Liver (tissue), 9 donors: ENCODE results near the gene PTPN20. TPM values are rescaled to one million over a fixed set of nuclear protein-coding genes. Genes with fewer than 3 reads are reported as not detected.

Source experiments
- DNase-seq: peaks from one replicate; pipeline ENCODE4 v3.0.0-alpha.2; 2017; ENCODE audit warnings: low spot score
- H3K27ac ChIP-seq, 2 donors: one replicate each; pipeline ENCODE4 v1.7.0; 2013; ENCODE audit warnings: inconsistent platforms in 2 of 2, low read length in 2 of 2, control low read depth in 1 of 2, low read depth in 1 of 2, mild to moderate bottlenecking in 1 of 2
- H3K27me3 ChIP-seq, 4 donors: one replicate each; pipeline versions ENCODE4 v1.6.1 to v1.7.0; 2013; ENCODE audit warnings: low read length in 3 of 4, inconsistent platforms in 1 of 4, mild to moderate bottlenecking in 1 of 4, moderate library complexity in 1 of 4; ENCODE audit not compliant: control insufficient read depth in 4 of 4, insufficient read depth in 4 of 4
- H3K36me3 ChIP-seq, 4 donors: one replicate each; pipeline versions ENCODE4 v1.6.1 to v1.7.0; 2013; ENCODE audit warnings: low read length in 3 of 4, mild to moderate bottlenecking in 3 of 4, low read depth in 1 of 4, moderate library complexity in 1 of 4; ENCODE audit not compliant: control insufficient read depth in 4 of 4, insufficient read depth in 3 of 4
- H3K4me1 ChIP-seq, 4 donors: one replicate each; pipeline versions ENCODE4 v1.6.1 to v1.7.0; 2013; ENCODE audit warnings: low read length in 3 of 4, mild to moderate bottlenecking in 3 of 4, moderate library complexity in 1 of 4; ENCODE audit not compliant: control insufficient read depth in 4 of 4, insufficient read depth in 4 of 4
- H3K4me3 ChIP-seq, 3 donors: one replicate each; pipeline versions ENCODE4 v1.6.1 to v1.7.0; 2013; ENCODE audit warnings: low read length in 3 of 3, control low read depth in 1 of 3, low read depth in 1 of 3, mild to moderate bottlenecking in 1 of 3
- H3K9ac ChIP-seq, 2 donors: one replicate each; pipeline ENCODE4 v1.7.0; 2013; ENCODE audit warnings: low read length in 2 of 2, mild to moderate bottlenecking in 2 of 2, moderate library complexity in 2 of 2, control low read depth in 1 of 2, low read depth in 1 of 2
- H3K9me3 ChIP-seq, 4 donors: one replicate each; pipeline versions ENCODE4 v1.6.1 to v1.7.0; 2013; ENCODE audit warnings: low read length in 3 of 4; ENCODE audit not compliant: control insufficient read depth in 4 of 4
- ATF3 ChIP-seq: IDR thresholded peaks from 2 replicates; pipeline ENCODE4 v1.6.1; 2016; ENCODE audit warnings: antibody characterized with exemption
- EGR1 ChIP-seq, 2 donors: IDR thresholded peaks; 2 replicates each; pipeline ENCODE4 v1.6.1; 2016 to 2018; ENCODE audit warnings: antibody characterized with exemption in 2 of 2, low read depth in 2 of 2
- FOXA1 ChIP-seq: IDR thresholded peaks from 2 replicates; pipeline ENCODE4 v1.6.1; 2016; ENCODE audit warnings: antibody characterized with exemption
- FOXA2 ChIP-seq: IDR thresholded peaks from 2 replicates; pipeline ENCODE4 v1.6.1; 2016; ENCODE audit warnings: antibody characterized with exemption
- GABPA ChIP-seq, 2 donors: IDR thresholded peaks in 1 of 2; conservative IDR thresholded peaks in 1 of 2; 2 replicates each; pipeline ENCODE4 v1.6.1; 2016; ENCODE audit warnings: antibody characterized with exemption in 2 of 2, mild to moderate bottlenecking in 1 of 2, moderate library complexity in 1 of 2
- HNF4A ChIP-seq, 2 donors: conservative IDR thresholded peaks; 2 replicates each; pipeline ENCODE4 v1.6.1; 2016; ENCODE audit warnings: antibody characterized with exemption in 2 of 2, mild to moderate bottlenecking in 2 of 2
- JUND ChIP-seq, 2 donors: IDR thresholded peaks; 2 replicates each; pipeline ENCODE4 v1.6.1; 2016; ENCODE audit warnings: antibody characterized with exemption in 2 of 2
- MAX ChIP-seq: IDR thresholded peaks from 2 replicates; pipeline ENCODE4 v1.6.1; 2016; ENCODE audit warnings: antibody characterized with exemption
- NR2F2 ChIP-seq: IDR thresholded peaks from 2 replicates; pipeline ENCODE4 v1.6.1; 2016; ENCODE audit warnings: antibody characterized with exemption
- RAD21 ChIP-seq, 2 donors: IDR thresholded peaks; 2 replicates each; pipeline ENCODE4 v1.6.1; 2016; ENCODE audit warnings: antibody characterized with exemption in 2 of 2, mild to moderate bottlenecking in 2 of 2
- RXRA ChIP-seq, 2 donors: IDR thresholded peaks; 2 replicates each; pipeline ENCODE4 v1.6.1; 2017 to 2018; ENCODE audit warnings: antibody characterized with exemption in 2 of 2, mild to moderate bottlenecking in 1 of 2
- SP1 ChIP-seq: IDR thresholded peaks from 2 replicates; pipeline ENCODE4 v1.6.1; 2018; ENCODE audit warnings: antibody characterized with exemption, mild to moderate bottlenecking
- TAF1 ChIP-seq: conservative IDR thresholded peaks from 2 replicates; pipeline ENCODE4 v1.6.1; 2016; ENCODE audit warnings: antibody characterized with exemption, mild to moderate bottlenecking
- ZBTB33 ChIP-seq: IDR thresholded peaks from 2 replicates; pipeline ENCODE4 v1.6.1; 2016; ENCODE audit warnings: antibody characterized with exemption
- WGBS: extraction: QIAGEN DNeasy Blood & Tissue Kit; methylation state at CpG from one replicate; pipeline ENCODE4 v1.1.7; 2013; 5-methylcytosine and 5-hydroxymethylcytosine counted together
- polyA plus RNA-seq, 2 donors: library from polyadenylated mRNA; stranded (reverse) in 1 of 2; unstranded in 1 of 2; fragments of 200-250 nt in 1 of 2; fragments of >200 nt in 1 of 2; fragmentation: Nextera tagmentation in 1 of 2; extraction: Ambion mirVana in 1 of 2; gene quantifications; one replicate each; pipeline versions ENCODE4 v1.2.1 to v1.2.3, GENCODE V29; 2013 to 2015
- total RNA-seq, 2 donors: library from RNA; depleted of rRNA; stranded (reverse); fragments of >200 nt; gene quantifications; one replicate each; pipeline ENCODE4 v1.2.3, GENCODE V29; 2014
- donor health status: healthy.
- donor health status: healthy.
- donor health status: healthy.
- donor health status: healthy.
- donor health status: healthy.

PTPN20 gene
- total and polyA plus RNA-seq, 4 donors, result 0.28 to 1.4 (median 0.80) TPM

- no peak overlapping the region for H3K27ac ChIP-seq
These were observed 120.8 kb downstream of the PTPN20 start for GRCh38 chr10:47031901-47032465.

GRCh38 chr10:47033081-47033480 is 121.9 kb downstream of the PTPN20 start:
- TF ChIP-seq FOXA1 (no peak), RAD21 (IDR thresholded peaks at IDR 0.05) (no peak), ATF3 (no peak)
- Histone ChIP-seq H3K27me3 (no peaks in the 10 kb centered on the region), H3K9ac (no peak overlapping the region), H3K27ac (no peak overlapping the region), H3K36me3 (no peaks in the 10 kb centered on the region), H3K9me3 (no peaks in the 10 kb centered on the region), H3K4me1 (no peaks in the 10 kb centered on the region), H3K4me3 (no peak overlapping the region)
- DNase-seq, result no peak
- 85% methylated on average over 5 of the region's 5 CpGs for WGBS

More at GRCh38 chr10:47031901-47032465, 120.8 kb downstream of the PTPN20 start:
- Histone ChIP-seq H3K4me1 (no peaks in the 10 kb centered on the region), H3K4me3 (no peak overlapping the region), H3K36me3 (no peaks in the 10 kb centered on the region), H3K27me3 (no peaks in the 10 kb centered on the region), H3K9me3 (no peaks in the 10 kb centered on the region), H3K9ac (no peak overlapping the region)
- TF ChIP-seq ZBTB33, result no peak
- no peak for DNase-seq
- WGBS, result 91% methylated on average over 7 of the region's 7 CpGs

- Histone ChIP-seq H3K27ac (no peak overlapping the region), H3K27me3 (no peaks in the 10 kb centered on the region), H3K4me1 (no peaks in the 10 kb centered on the region), H3K9me3 (no peaks in the 10 kb centered on the region), H3K4me3 (no peak overlapping the region), H3K9ac (no peak overlapping the region), H3K36me3 (no peaks in the 10 kb centered on the region)
- no peak for DNase-seq
- TF ChIP-seq SP1, result no peak
- no peak for TF ChIP-seq NR2F2
- TF ChIP-seq MAX, result no peak
- no peak for TF ChIP-seq ATF3
- no peak for TF ChIP-seq FOXA1
- TF ChIP-seq EGR1 (IDR thresholded peaks at IDR 0.05; ENCODE audit: low read depth in 2 of 2), result no peak
- WGBS, result 91% methylated on average over 13 of the region's 13 CpGs
These were observed 122.5 kb downstream of the PTPN20 start for GRCh38 chr10:47033541-47034270.

- Histone ChIP-seq H3K27ac (no peak overlapping the region), H3K27me3 (no peaks in the 10 kb centered on the region), H3K4me3 (no peak overlapping the region), H3K4me1 (no peaks in the 10 kb centered on the region), H3K9me3 (no peaks in the 10 kb centered on the region), H3K36me3 (no peaks in the 10 kb centered on the region), H3K9ac (no peak overlapping the region)
- WGBS, result 80% methylated on average over 9 of the region's 9 CpGs
- DNase-seq, result no peak
- TF ChIP-seq ATF3, result no peak
- no peak for TF ChIP-seq MAX
- TF ChIP-seq GABPA (IDR thresholded peaks at IDR 0.05 in 1 of 2, conservative IDR thresholded peaks at IDR 0.05 in 1 of 2), result no peak
- no peak for TF ChIP-seq FOXA2
- no peak for TF ChIP-seq FOXA1
- no peak for TF ChIP-seq HNF4A (conservative IDR thresholded peaks at IDR 0.05)
- no peak for TF ChIP-seq NR2F2
- TF ChIP-seq TAF1, result no peak
- no peak for TF ChIP-seq RAD21 (IDR thresholded peaks at IDR 0.05)
- no peak for TF ChIP-seq JUND (IDR thresholded peaks at IDR 0.05)
- TF ChIP-seq RXRA (IDR thresholded peaks at IDR 0.05), result no peak
These were observed 123.3 kb downstream of the PTPN20 start for GRCh38 chr10:47034441-47035051.
